Tibial artery (tissue), 4 donors: ENCODE data around the gene BMAL1.

Source experiments
- DNase-seq, 2 donors: peaks; one replicate each; pipeline ENCODE4 v3.0.0-alpha.2; 2019
- H3K27ac ChIP-seq, 2 donors: fragments of 200-600 bp; sonication (generic) in 1 of 2; 1 replicate in 1 of 2; 2 replicates in 1 of 2; pipeline ENCODE4 v1.5.1; 2018 to 2019; ENCODE audit warnings: mild to moderate bottlenecking in 1 of 2
- H3K27me3 ChIP-seq, 2 donors: fragments of 200-600 bp; sonication (generic) in 1 of 2; one replicate each; pipeline versions ENCODE4 v1.5.1 to v1.6.0; 2016 to 2019
- H3K36me3 ChIP-seq, 3 donors: fragments of 200-600 bp; sonication (generic) in 2 of 3; one replicate each; pipeline ENCODE4 v1.5.1; 2016 to 2019; ENCODE audit warnings: mild to moderate bottlenecking in 2 of 3
- H3K4me1 ChIP-seq, 4 donors: fragments of 200-600 bp; sonication (generic) in 2 of 4; 1 replicate in 3 of 4; 2 replicates in 1 of 4; pipeline ENCODE4 v1.5.1; 2016 to 2019
- H3K4me3 ChIP-seq, 2 donors: fragments of 200-600 bp; sonication (generic) in 1 of 2; 1 replicate in 1 of 2; 2 replicates in 1 of 2; pipeline ENCODE4 v1.5.1; 2018 to 2019; ENCODE audit warnings: mild to moderate bottlenecking in 2 of 2
- H3K9me3 ChIP-seq, 3 donors: fragments of 200-600 bp; sonication (generic) in 1 of 3; one replicate each; pipeline ENCODE4 v1.5.1; 2016 to 2019
- CTCF ChIP-seq, 2 experiments: fragments of 200-600 bp in 1 of 2; fragments of 450-650 bp in 1 of 2; IDR thresholded peaks; one replicate each; pipeline ENCODE4 v1.5.1; 2017 to 2019; ENCODE audit warnings: antibody characterized with exemption in 2 of 2, mild to moderate bottlenecking in 1 of 2, moderate library complexity in 1 of 2
- intact Hi-C: fragments of 100-400 bp; cut with DNase I; formaldehyde crosslinking; loops from one replicate; pipeline ENCODE4 v1.15.0; 2023; ENCODE audit warnings: low total_unique reads

BMAL1 gene

GRCh38 chr11:13352711-13353110 is 75.1 kb downstream of the BMAL1 start:
- Histone ChIP-seq H3K4me3 (no peak overlapping the region), H3K4me1 (no peaks in the 10 kb centered on the region), H3K9me3 (no peaks in the 10 kb centered on the region), H3K27ac (no peak overlapping the region), H3K27me3 (no peaks in the 10 kb centered on the region), H3K36me3 (peaks cover 33 to 49% (median 36%) of the 10 kb centered on the region in 3 donors)
- no peak for TF ChIP-seq CTCF (IDR thresholded peaks at IDR 0.05)
- intact Hi-C loops = no loop called here
- DNase-seq = no peak

- DNase-seq = no peak
- Histone ChIP-seq H3K27ac (no peak overlapping the region), H3K36me3 (peaks cover 43 to 62% (median 47%) of the 10 kb centered on the region in 3 donors), H3K9me3 (no peaks in the 10 kb centered on the region), H3K27me3 (no peaks in the 10 kb centered on the region), H3K4me3 (no peak overlapping the region), H3K4me1 (no peaks in the 10 kb centered on the region)
- intact Hi-C loops = no loop called here
- TF ChIP-seq CTCF (IDR thresholded peaks at IDR 0.05) = peak in 1 of 2 experiments; percentile 7
Measured at GRCh38 chr11:13354335-13354734, 76.7 kb downstream of the BMAL1 start.

GRCh38 chr11:13355191-13355590 is 77.6 kb downstream of the BMAL1 start:
- H3K36me3 ChIP-seq = peaks cover 52 to 70% (median 54%) of the 10 kb centered on the region in 3 donors
- intact Hi-C loops = no loop called here
- no peaks in the 10 kb centered on the region for H3K9me3 ChIP-seq

GRCh38 chr11:13357232-13357631 is 79.6 kb downstream of the BMAL1 start:
- no peak for DNase-seq
- peaks cover 68 to 89% (median 74%) of the 10 kb centered on the region in 3 donors for H3K36me3 ChIP-seq

More at GRCh38 chr11:13355191-13355590, 77.6 kb downstream of the BMAL1 start:
- H3K4me3 ChIP-seq = no peak overlapping the region
- no peak overlapping the region for H3K27ac ChIP-seq
- no peaks in the 10 kb centered on the region for H3K27me3 ChIP-seq
- no peaks in the 10 kb centered on the region for H3K4me1 ChIP-seq
- no peak for DNase-seq
- TF ChIP-seq CTCF (IDR thresholded peaks at IDR 0.05) = no peak

GRCh38 chr11:13358596-13359270 is 81.1 kb downstream of the BMAL1 start:
- Histone ChIP-seq H3K4me3 (no peak overlapping the region), H3K27me3 (no peaks in the 10 kb centered on the region), H3K27ac (no peak overlapping the region), H3K36me3 (peaks cover 74 to 93% (median 74%) of the 10 kb centered on the region in 3 donors), H3K9me3 (no peaks in the 10 kb centered on the region), H3K4me1 (no peaks in the 10 kb centered on the region)
- no peak for DNase-seq
- TF ChIP-seq CTCF (IDR thresholded peaks at IDR 0.05) = no peak
- intact Hi-C loops = no loop called here

More at GRCh38 chr11:13357232-13357631, 79.6 kb downstream of the BMAL1 start:
- intact Hi-C loops = no loop called here
- no peak overlapping the region for H3K27ac ChIP-seq
- no peaks in the 10 kb centered on the region for H3K9me3 ChIP-seq
- no peak overlapping the region for H3K4me3 ChIP-seq
- no peaks in the 10 kb centered on the region for H3K4me1 ChIP-seq
- H3K27me3 ChIP-seq = no peaks in the 10 kb centered on the region
- no peak for TF ChIP-seq CTCF (IDR thresholded peaks at IDR 0.05)
